ENCODE measurements around the gene ENOX1.

The ENOX1 gene

GRCh38 chr13:43360171-43360570 lies 426.6 kb downstream of the ENOX1 start:
- Histone ChIP-seq H3K36me3 (ENCODE audit: control insufficient read depth in 2 of 2, insufficient read depth in 1 of 2, low read length in 2 of 2) (no peaks in the 10 kb centered on the region), H3K4me3 (ENCODE audit: low read depth, low read length) (no peak overlapping the region), H3K27ac (ENCODE audit: extremely low read depth, low read depth, low read length) (no peak overlapping the region), H3K4me1 (ENCODE audit: control insufficient read depth, insufficient read depth, low read length) (no peaks in the 10 kb centered on the region), H3K9me3 (ENCODE audit: control insufficient read depth, insufficient read depth, low read depth, low read length) (no peaks in the 10 kb centered on the region)
- ChIA-PET CTCF (no interaction called here), POLR2A (no interaction called here)
- TF ChIP-seq ZNF658 (tag by site-specific recombination; IDR thresholded peaks at IDR 0.05) (no peak), ZNF202 (tag by site-specific recombination; IDR thresholded peaks at IDR 0.05; ENCODE audit: borderline replicate concordance) (no peak), ZBTB10 (tag by site-specific recombination; IDR thresholded peaks at IDR 0.05) (no peak), ZNF76 (tag by site-specific recombination; IDR thresholded peaks at IDR 0.05; ENCODE audit: borderline replicate concordance, low read depth) (no peak), ZNF521 (tag by site-specific recombination; IDR thresholded peaks at IDR 0.05) (no peak), ZNF404 (tag by site-specific recombination; IDR thresholded peaks at IDR 0.05) (no peak), HOXA7 (CRISPR knock-in tag; IDR thresholded peaks at IDR 0.05; ENCODE audit: borderline replicate concordance) (no peak), SP3 (tag by site-specific recombination; IDR thresholded peaks at IDR 0.05) (no peak), IKZF3 (tag by site-specific recombination; IDR thresholded peaks at IDR 0.05) (no peak), ZNF37A (tag by site-specific recombination; IDR thresholded peaks at IDR 0.05) (no peak), INSM2 (tag by site-specific recombination; IDR thresholded peaks at IDR 0.05) (no peak), ZNF747 (tag by site-specific recombination; IDR thresholded peaks at IDR 0.05) (no peak), HOXD13 (CRISPR knock-in tag; IDR thresholded peaks at IDR 0.05; ENCODE audit: borderline replicate concordance) (no peak)
- TF ChIP-seq, protein P1, sequence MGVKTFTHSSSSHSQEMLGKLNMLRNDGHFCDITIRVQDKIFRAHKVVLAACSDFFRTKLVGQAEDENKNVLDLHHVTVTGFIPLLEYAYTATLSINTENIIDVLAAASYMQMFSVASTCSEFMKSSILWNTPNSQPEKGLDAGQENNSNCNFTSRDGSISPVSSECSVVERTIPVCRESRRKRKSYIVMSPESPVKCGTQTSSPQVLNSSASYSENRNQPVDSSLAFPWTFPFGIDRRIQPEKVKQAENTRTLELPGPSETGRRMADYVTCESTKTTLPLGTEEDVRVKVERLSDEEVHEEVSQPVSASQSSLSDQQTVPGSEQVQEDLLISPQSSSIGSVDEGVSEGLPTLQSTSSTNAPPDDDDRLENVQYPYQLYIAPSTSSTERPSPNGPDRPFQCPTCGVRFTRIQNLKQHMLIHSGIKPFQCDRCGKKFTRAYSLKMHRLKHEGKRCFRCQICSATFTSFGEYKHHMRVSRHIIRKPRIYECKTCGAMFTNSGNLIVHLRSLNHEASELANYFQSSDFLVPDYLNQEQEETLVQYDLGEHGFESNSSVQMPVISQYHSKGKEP (tag by site-specific recombination; IDR thresholded peaks at IDR 0.05), result no peak
- TF ChIP-seq, protein P2, sequence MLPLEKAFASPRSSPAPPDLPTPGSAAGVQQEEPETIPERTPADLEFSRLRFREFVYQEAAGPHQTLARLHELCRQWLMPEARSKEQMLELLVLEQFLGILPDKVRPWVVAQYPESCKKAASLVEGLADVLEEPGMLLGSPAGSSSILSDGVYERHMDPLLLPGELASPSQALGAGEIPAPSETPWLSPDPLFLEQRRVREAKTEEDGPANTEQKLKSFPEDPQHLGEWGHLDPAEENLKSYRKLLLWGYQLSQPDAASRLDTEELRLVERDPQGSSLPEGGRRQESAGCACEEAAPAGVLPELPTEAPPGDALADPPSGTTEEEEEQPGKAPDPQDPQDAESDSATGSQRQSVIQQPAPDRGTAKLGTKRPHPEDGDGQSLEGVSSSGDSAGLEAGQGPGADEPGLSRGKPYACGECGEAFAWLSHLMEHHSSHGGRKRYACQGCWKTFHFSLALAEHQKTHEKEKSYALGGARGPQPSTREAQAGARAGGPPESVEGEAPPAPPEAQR (tag by site-specific recombination; IDR thresholded peaks at IDR 0.05), result no peak

- Histone ChIP-seq H3K4me3 (ENCODE audit: low read depth, low read length) (no peak overlapping the region), H3K9me3 (ENCODE audit: control insufficient read depth, insufficient read depth, low read depth, low read length) (no peaks in the 10 kb centered on the region), H3K36me3 (ENCODE audit: control insufficient read depth in 2 of 2, insufficient read depth in 1 of 2, low read length in 2 of 2) (no peaks in the 10 kb centered on the region), H3K27ac (ENCODE audit: extremely low read depth, low read depth, low read length) (no peak overlapping the region), H3K4me1 (ENCODE audit: control insufficient read depth, insufficient read depth, low read length) (no peaks in the 10 kb centered on the region)
- CTCF ChIA-PET, result no interaction called here
- TF ChIP-seq ZNF184 (tag by site-specific recombination; IDR thresholded peaks at IDR 0.05), result no peak
- no peak for TF ChIP-seq ZNF202 (tag by site-specific recombination; IDR thresholded peaks at IDR 0.05; ENCODE audit: borderline replicate concordance)
- no peak for TF ChIP-seq ZNF785 (tag by site-specific recombination; IDR thresholded peaks at IDR 0.05)
- no peak for TF ChIP-seq ZNF560 (tag by site-specific recombination; IDR thresholded peaks at IDR 0.05; ENCODE audit: borderline replicate concordance)
- POLR2A ChIA-PET, result no interaction called here
Measured at GRCh38 chr13:43359536-43359935, 427.2 kb downstream of the ENOX1 start.

All from HEK293 (cell line).